Rectal smooth muscle tissue (tissue), 1 donor: ENCODE data around the gene B3GALT5.
A peak's percentile ranks its signal among the peaks of the same experiment; 100 is the strongest.

ENCODE experiments used
- H3K27ac ChIP-seq: one replicate; pipeline ENCODE4 v1.7.0; 2013; ENCODE audit warnings: low read depth, low read length, inconsistent platforms
- H3K27me3 ChIP-seq: one replicate; pipeline ENCODE4 v1.7.0; 2013; ENCODE audit warnings: low read length; ENCODE audit not compliant: control insufficient read depth, insufficient read depth
- H3K36me3 ChIP-seq: one replicate; pipeline ENCODE4 v1.7.0; 2013; ENCODE audit warnings: low read length; ENCODE audit not compliant: control insufficient read depth, insufficient read depth
- H3K4me1 ChIP-seq: one replicate; pipeline ENCODE4 v1.7.0; 2013; ENCODE audit warnings: low read length; ENCODE audit not compliant: control insufficient read depth, insufficient read depth
- H3K4me3 ChIP-seq: one replicate; pipeline ENCODE4 v1.7.0; 2013; ENCODE audit warnings: low read length
- H3K9ac ChIP-seq: one replicate; pipeline ENCODE4 v1.7.0; 2013; ENCODE audit warnings: low read length

The B3GALT5 gene

GRCh38 chr21:39637197-39637970 is 24.6 kb downstream of the B3GALT5 start:
- H3K9ac ChIP-seq, result no peak overlapping the region
- no peaks in the 10 kb centered on the region for H3K4me1 ChIP-seq
- no peaks in the 10 kb centered on the region for H3K27me3 ChIP-seq
- H3K27ac ChIP-seq, result no peak overlapping the region
- H3K4me3 ChIP-seq, result no peak overlapping the region
- H3K36me3 ChIP-seq, result no peaks in the 10 kb centered on the region

GRCh38 chr21:39637971-39638240 is 25.2 kb downstream of the B3GALT5 start:
- no peaks in the 10 kb centered on the region for H3K27me3 ChIP-seq
- H3K36me3 ChIP-seq, result no peaks in the 10 kb centered on the region
- H3K9ac ChIP-seq, result no peak overlapping the region
- H3K4me3 ChIP-seq, result no peak overlapping the region
- H3K4me1 ChIP-seq, result no peaks in the 10 kb centered on the region
- no peak overlapping the region for H3K27ac ChIP-seq

- H3K27me3 ChIP-seq, result no peaks in the 10 kb centered on the region
- no peak overlapping the region for H3K9ac ChIP-seq
- no peak overlapping the region for H3K27ac ChIP-seq
- no peak overlapping the region for H3K4me3 ChIP-seq
- H3K4me1 ChIP-seq, result no peaks in the 10 kb centered on the region
- no peaks in the 10 kb centered on the region for H3K36me3 ChIP-seq
Measured at GRCh38 chr21:39638281-39638680, 25.5 kb downstream of the B3GALT5 start.

GRCh38 chr21:39640754-39641153 is 28.0 kb downstream of the B3GALT5 start:
- Histone ChIP-seq H3K36me3 (no peaks in the 10 kb centered on the region), H3K4me3 (no peak overlapping the region), H3K27ac (no peak overlapping the region), H3K9ac (no peak overlapping the region), H3K4me1 (peaks cover 2% of the 10 kb centered on the region), H3K27me3 (no peaks in the 10 kb centered on the region)

- H3K27ac ChIP-seq, result no peak overlapping the region
- no peak overlapping the region for H3K9ac ChIP-seq
- no peak overlapping the region for H3K4me3 ChIP-seq
- H3K27me3 ChIP-seq, result no peaks in the 10 kb centered on the region
- no peaks in the 10 kb centered on the region for H3K36me3 ChIP-seq
- H3K4me1 ChIP-seq, result peaks cover 2% of the 10 kb centered on the region
Measured at GRCh38 chr21:39641827-39642450, 29.2 kb downstream of the B3GALT5 start.

- peaks cover 2% of the 10 kb centered on the region for H3K4me1 ChIP-seq
- H3K27me3 ChIP-seq, result no peaks in the 10 kb centered on the region
- no peak overlapping the region for H3K9ac ChIP-seq
- no peaks in the 10 kb centered on the region for H3K36me3 ChIP-seq
- H3K27ac ChIP-seq, result no peak overlapping the region
- no peak overlapping the region for H3K4me3 ChIP-seq
Measured at GRCh38 chr21:39644062-39644560, 31.4 kb downstream of the B3GALT5 start.

GRCh38 chr21:39645331-39645730 is 32.6 kb downstream of the B3GALT5 start:
- H3K27me3 ChIP-seq, result no peaks in the 10 kb centered on the region
- no peak overlapping the region for H3K4me3 ChIP-seq
- H3K36me3 ChIP-seq, result no peaks in the 10 kb centered on the region
- H3K27ac ChIP-seq, result no peak overlapping the region
- H3K4me1 ChIP-seq, result peaks cover 2% of the 10 kb centered on the region
- H3K9ac ChIP-seq, result no peak overlapping the region

- Histone ChIP-seq H3K9ac (no peak overlapping the region), H3K27ac (no peak overlapping the region), H3K36me3 (no peaks in the 10 kb centered on the region), H3K27me3 (no peaks in the 10 kb centered on the region), H3K4me3 (no peak overlapping the region), H3K4me1 (peaks cover 7% of the 10 kb centered on the region)
Measured at GRCh38 chr21:39647476-39647875, 34.7 kb downstream of the B3GALT5 start.

- no peaks in the 10 kb centered on the region for H3K27me3 ChIP-seq
Measured at GRCh38 chr21:39648879-39649278, 36.1 kb downstream of the B3GALT5 start.

GRCh38 chr21:39649526-39649925 is 36.8 kb downstream of the B3GALT5 start:
- Histone ChIP-seq H3K9ac (no peak overlapping the region), H3K27ac (no peak overlapping the region), H3K4me1 (peaks cover 5% of the 10 kb centered on the region), H3K27me3 (no peaks in the 10 kb centered on the region), H3K4me3 (no peak overlapping the region), H3K36me3 (no peaks in the 10 kb centered on the region)

More at GRCh38 chr21:39648879-39649278, 36.1 kb downstream of the B3GALT5 start:
- no peak overlapping the region for H3K27ac ChIP-seq
- no peak overlapping the region for H3K9ac ChIP-seq
- H3K36me3 ChIP-seq, result no peaks in the 10 kb centered on the region
- H3K4me1 ChIP-seq, result peaks cover 5% of the 10 kb centered on the region
- H3K4me3 ChIP-seq, result no peak overlapping the region

- Histone ChIP-seq H3K27ac (no peak overlapping the region), H3K9ac (no peak overlapping the region), H3K4me3 (no peak overlapping the region), H3K4me1 (peaks cover 6% of the 10 kb centered on the region), H3K27me3 (no peaks in the 10 kb centered on the region), H3K36me3 (no peaks in the 10 kb centered on the region)
Measured at GRCh38 chr21:39650306-39650705, 37.6 kb downstream of the B3GALT5 start.

GRCh38 chr21:39650801-39651200 is 38.1 kb downstream of the B3GALT5 start:
- Histone ChIP-seq H3K4me1 (peaks cover 8% of the 10 kb centered on the region), H3K9ac (no peak overlapping the region), H3K4me3 (no peak overlapping the region), H3K27ac (peak overlapping the region; percentile 37), H3K27me3 (no peaks in the 10 kb centered on the region), H3K36me3 (no peaks in the 10 kb centered on the region)

- no peak overlapping the region for H3K4me3 ChIP-seq
- no peak overlapping the region for H3K9ac ChIP-seq
- peak overlapping the region; percentile 37 for H3K27ac ChIP-seq
- peaks cover 8% of the 10 kb centered on the region for H3K4me1 ChIP-seq
- H3K27me3 ChIP-seq, result no peaks in the 10 kb centered on the region
- H3K36me3 ChIP-seq, result no peaks in the 10 kb centered on the region
Measured at GRCh38 chr21:39651206-39651605, 38.5 kb downstream of the B3GALT5 start.
